Activated CD8-positive, alpha-beta memory T cell treated with anti-CD3 and anti-CD28 coated beads, Interleukin-2, amount 50 U/mL, for 24 hours (primary cell): ENCODE results near the gene MCAT.
"Not testable (repeated sequence)": the region's sequence is repeated elsewhere in the genome, so short reads cannot be mapped to it uniquely, and the experiment has no call there.

ENCODE experiments used
- DNase-seq: peaks from one replicate; pipeline ENCODE4 v3.0.0-alpha.2; 2020; ENCODE audit errors: extremely low read depth

Gene MCAT

DNA sequence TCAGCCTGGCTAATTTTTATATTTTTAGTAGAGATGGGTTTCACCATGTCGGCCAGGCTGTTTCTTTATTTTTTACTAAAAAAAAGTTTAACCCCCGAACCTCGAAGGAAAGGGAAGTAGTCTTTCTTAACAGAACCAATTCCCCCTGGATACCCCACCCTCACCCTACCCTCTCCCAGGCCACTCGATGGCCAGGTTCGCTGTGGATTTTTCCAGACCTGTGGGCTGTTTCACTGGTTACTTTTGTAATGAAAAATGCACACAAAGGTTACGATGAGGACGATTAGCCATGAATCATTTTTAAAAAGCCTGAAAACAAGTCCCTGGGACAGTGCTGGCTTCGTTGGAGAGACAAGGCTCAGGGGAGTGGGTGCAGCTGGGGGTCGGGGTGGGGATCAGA lies 10.7 kb upstream of the MCAT start:
- DNase-seq = no peak

- DNase-seq = no peak
These were observed 9.3 kb upstream of the MCAT start for GRCh38 chr22:43152357-43153071.

DNA sequence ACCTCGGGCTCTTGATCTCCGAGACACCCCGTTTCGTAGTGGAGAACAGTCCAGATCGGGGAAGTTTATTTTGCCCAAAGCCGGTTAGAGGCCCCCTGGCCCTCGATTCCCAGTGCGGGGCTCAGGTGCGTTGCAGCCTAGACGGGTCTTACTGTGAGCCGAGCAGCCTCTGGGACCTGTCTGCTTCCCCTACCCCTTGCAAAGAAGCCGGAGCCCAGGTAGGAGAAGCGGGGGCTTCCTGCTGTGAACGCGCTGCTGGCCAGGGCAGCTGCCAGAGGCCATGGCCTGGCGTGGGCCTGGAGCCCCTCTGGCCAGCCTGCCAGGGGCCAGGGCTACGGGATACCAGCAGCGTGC lies 8.8 kb upstream of the MCAT start:
- DNase-seq = no peak

DNA sequence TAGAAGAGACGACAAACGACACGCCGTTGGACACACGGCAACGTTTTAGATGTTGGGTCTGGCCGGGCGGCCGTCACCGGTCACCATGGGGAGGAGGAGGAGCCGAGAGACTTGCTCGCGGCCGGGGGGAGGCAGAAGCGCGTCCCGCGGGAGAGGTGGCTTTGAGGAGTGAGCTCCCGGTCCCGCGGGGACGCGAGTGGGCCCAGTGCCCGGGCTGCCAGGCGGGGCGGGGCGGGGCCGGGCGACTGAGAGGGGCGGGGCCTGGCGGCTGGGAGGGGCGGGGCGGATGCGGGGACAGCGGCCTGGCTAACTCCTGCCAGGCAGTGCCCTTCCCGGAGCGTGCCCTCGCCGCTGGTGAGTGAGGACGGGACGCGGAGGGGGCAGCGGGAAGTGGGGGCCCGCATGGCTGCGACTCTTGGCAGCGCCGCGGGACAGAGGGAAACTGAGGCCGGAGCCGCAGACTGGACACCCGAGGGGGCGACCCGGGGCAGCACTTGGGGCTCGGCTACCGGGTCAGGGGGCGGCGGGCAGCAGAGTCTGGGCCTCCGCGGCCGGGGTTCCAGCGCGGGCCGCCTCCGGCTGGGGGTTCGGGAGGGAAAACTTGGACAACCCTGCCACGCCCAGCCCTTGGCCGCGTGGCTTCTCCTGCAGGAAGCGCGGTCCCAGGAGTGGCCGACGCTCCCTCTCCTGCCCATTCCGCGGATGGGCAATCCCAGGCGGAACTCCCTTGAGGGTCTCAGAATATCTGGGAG lies 8.2 kb upstream of the MCAT start, which contains the start of gene TSPO:
TSS of gene TSPO (plus strand) at position 309 of the 752 bp plus-strand sequence. CDS start 7,680 bp downstream, outside the sequence.
- DNase-seq = no peak

DNA sequence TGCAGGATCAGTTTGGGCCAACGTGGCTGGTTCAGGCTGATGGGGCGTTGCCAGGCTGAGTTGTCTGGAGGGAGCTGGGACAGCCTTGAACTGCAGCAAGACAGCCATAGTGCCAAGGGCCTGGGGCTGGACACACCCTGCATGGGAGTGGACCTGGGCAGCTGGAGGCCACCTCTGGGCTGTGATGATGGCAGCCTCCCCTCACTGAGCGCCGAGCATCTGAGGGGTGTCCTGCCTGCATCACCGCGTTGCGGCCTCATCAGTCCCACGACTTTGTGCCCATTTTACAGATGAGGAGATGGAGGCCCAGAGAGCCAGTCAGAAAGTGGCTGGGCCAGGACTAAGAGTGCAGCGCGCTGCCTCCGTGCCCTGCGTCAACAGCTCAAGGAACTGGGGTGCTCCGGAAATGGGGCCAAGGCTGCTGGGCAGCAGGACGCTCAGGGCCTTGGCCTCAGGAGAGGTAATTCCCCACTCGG lies 7.6 kb upstream of the MCAT start:
- DNase-seq = no peak

GRCh38 chr22:43148581-43148980 lies 5.4 kb upstream of the MCAT start:
- no peak for DNase-seq

DNA sequence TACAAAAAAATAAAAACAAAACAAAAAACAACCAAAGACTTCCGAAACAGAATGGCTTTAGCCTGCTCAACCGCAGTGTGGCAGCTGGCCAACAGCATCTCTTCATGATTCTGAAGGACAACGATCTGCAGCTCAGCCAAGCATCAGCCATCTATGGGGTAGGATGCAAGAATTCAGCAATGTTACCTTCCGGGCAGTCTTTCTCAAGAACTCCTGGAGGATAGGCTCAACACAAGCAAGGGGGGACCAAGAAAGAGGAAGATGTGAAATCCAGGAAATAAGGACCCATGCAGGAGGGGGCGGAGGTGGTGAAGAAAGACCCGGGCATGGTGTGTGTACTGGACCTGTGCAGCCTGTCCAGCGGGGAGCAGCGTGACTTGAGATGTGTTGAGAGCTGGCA lies 4.6 kb upstream of the MCAT start:
- no peak for DNase-seq

DNA sequence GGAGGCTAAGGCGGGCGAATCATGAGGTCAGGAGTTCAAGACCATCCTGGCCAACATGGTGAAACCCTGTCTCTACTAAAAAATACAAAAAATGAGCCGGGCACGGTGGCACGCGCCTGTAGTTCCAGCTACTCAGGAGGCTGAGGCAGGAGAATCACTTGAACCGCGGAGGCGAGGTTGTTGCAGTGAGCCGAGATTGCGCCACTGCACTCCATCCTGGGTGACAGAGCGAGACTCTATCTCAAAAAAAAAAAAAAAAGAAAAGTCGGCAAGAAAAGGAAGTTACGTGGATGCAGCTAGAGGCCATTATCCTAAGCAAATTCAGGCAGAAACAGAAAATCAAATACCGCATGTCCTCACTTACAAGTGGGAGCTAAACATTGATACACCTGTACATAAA lies 3.1 kb upstream of the MCAT start:
- not testable (repeated sequence) for DNase-seq

- DNase-seq = not testable (repeated sequence)
These were observed 2.2 kb upstream of the MCAT start for GRCh38 chr22:43145371-43145770.

GRCh38 chr22:43144949-43145348 lies 1.8 kb upstream of the MCAT start:
- no peak for DNase-seq

GRCh38 chr22:43136801-43137200 lies 6.4 kb downstream of the MCAT start:
- DNase-seq = no peak

- DNase-seq = no peak
These were observed 6.9 kb downstream of the MCAT start for GRCh38 chr22:43136255-43136654.

- no peak for DNase-seq
These were observed 7.6 kb downstream of the MCAT start for GRCh38 chr22:43135565-43135964.

- no peak for DNase-seq
These were observed 8.6 kb downstream of the MCAT start for GRCh38 chr22:43134553-43134952.

- DNase-seq = no peak
These were observed 9.8 kb downstream of the MCAT start for GRCh38 chr22:43133401-43133800.

GRCh38 chr22:43131773-43132501 lies 11.3 kb downstream of the MCAT start:
- DNase-seq = no peak

- no peak for DNase-seq
These were observed 13.5 kb downstream of the MCAT start for GRCh38 chr22:43129426-43130425.

DNA sequence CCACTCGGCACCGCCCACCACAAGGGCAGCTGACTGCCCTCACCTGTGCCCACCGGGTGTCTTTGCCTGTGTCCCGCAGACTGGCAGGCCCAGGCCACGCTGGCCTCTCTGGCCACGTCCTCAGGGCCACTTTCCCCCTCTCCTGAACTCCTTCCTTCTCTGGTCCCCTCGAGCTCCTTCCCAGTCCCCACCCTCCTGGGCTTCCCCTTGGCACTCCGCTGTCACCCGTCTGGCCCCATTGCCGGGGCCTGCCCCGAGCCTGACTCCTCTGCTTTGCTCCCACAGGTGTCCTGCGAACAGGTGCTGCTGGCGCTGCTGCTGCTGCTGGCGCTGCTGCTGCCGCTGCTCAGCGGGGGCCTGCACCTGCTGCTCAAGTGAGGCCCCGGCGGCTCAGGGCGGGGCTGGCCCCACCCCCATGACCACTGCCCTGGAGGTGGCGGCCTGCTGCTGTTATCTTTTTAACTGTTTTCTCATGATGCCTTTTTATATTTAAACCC lies 14.2 kb downstream of the MCAT start:
- DNase-seq = no peak

DNA sequence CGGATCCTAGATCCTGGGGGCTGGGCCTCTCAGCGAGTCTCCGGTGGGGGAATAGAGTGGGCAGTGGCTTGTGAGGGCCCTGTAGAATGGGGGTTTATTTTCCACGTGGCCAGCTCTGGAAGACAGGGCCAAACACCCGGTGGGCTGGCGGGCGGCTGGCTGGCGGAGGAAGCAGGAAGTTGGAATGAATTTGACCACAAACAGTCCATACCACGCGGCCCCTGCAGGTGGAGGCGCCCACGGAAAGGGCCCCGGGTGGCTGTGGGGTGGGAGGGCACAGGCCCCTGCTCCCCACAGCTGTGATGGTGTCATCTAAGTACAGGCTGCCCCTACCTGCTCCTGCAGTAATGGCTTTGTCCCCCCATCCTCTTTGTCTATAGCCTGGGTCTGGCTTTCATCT lies 15.1 kb downstream of the MCAT start:
- DNase-seq = no peak

DNA sequence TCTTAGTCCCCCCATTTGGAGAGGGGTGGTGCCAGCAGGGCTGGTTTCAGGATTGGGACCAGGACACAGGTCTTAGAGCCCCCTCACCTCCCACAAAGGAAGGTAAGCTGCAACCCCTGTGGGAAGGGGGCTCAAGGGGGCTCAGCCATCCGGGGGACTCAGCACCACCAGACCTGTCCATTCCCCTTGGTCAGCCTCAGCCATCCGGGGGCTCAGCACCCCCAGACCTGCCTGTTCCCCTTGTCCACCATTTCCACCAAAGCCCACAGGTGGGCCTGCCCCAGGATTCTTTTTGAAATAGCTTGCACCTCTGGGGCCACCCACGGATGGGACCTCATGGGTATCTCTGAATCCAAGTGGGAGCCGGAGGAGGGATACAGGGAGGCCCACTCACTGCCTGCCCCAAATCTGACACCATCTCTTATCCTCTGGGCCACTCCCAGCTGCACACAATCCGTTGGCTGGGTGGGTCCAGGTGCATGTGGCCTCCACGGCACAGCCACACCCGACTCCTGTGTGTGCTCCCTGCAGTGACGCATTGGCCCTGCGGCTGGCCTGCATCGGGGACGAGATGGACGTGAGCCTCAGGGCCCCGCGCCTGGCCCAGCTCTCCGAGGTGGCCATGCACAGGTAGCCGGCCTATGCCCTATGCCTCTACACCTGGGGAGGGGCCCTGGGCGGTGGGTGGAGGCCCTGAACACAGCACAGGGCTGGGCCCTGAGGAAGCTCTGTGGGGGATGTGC lies 15.9 kb downstream of the MCAT start:
- no peak for DNase-seq
